DND-41 (cell line): ENCODE data around the gene ADSS1.

Source experiments
- CTCF ChIP-seq: IDR thresholded peaks from 2 replicates; pipeline ENCODE4 v1.5.1; 2012; ENCODE audit warnings: borderline replicate concordance, low read length, moderate library complexity, mild to moderate bottlenecking; ENCODE audit not compliant: poor library complexity, severe bottlenecking; ENCODE audit errors: extremely low read depth
- EZH2 ChIP-seq: IDR thresholded peaks from 3 replicates; pipeline ENCODE4 v1.6.1; 2012; ENCODE audit warnings: borderline replicate concordance, low read depth, mild to moderate bottlenecking, moderate library complexity, low read length, inconsistent platforms; ENCODE audit not compliant: severe bottlenecking

DNA sequence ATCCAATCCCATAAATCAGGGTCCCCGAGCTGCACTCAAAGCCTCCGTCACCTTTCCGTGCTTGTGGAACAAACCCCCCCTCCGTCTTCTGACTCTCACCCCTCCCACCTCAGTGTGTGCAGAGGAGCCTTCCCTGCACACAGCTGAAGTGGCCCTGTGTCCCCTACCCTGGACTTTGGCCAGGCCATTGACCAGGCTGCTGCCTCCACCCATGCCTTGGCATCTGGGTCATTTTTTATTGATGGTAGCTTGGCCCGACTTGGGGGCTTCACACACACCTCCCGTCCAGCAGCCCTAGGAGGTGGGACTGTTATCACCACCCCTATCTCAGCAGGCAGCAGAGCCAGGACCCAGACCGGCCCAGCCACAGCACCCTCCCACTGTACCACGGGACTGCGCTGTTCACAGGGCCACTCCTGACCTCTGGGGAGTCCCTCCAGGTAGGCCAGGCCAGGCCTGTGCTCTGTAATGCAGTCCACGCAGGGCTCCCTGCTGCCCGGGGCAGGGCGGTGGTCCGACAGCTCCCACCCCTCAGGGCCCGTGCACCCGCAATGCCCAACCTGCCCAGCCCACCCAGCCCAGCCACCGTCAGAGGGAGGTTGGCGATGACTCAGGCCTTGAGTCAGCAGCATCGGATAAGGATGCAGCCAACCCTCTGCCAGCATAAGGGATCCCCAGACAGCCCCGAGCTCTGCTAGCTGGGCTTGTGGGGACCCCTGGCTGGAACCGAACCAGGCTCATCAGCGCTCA, 43.8 kb upstream of the ADSS1 start:
- no peak for TF ChIP-seq CTCF
- TF ChIP-seq EZH2 = no peak
